GM12878 (cell line): ENCODE results near the gene OR8D1. TPM values are rescaled to one million over a fixed set of nuclear protein-coding genes. Genes with fewer than 3 reads are reported as not detected.

Experiments used
- ATAC-seq: fragments of 200-7000 bp; cut with Tn5 transposase; 3 replicates; pipeline ENCODE4 v1.9.1; 2020; ENCODE audit warnings: mild to moderate bottlenecking, moderate library complexity
- BruUV-seq: library from RNA; stranded (reverse); fragments of 400-500 nt; replicated peaks from 2 replicates; lab custom pipeline; 2021; lab: Mats Ljungman, UMichigan
- CTCF ChIA-PET: fragments of 300-600 bp; sonication (Branson Sonifier 250); formaldehyde crosslinking; extraction: SDS; loops from one replicate; lab custom pipeline; 2021; ENCODE audit warnings: inconsistent platforms; lab: Yijun Ruan, JAX
- POLR2A ChIA-PET: fragments of 350-600 bp; formaldehyde crosslinking; extraction: SDS; loops from one replicate; lab custom pipeline; 2021; ENCODE audit warnings: inconsistent platforms; lab: Charles Lee
- RAD21 ChIA-PET: fragments of 300-600 bp; sonication (Branson Sonifier 250); formaldehyde crosslinking; loops from one replicate; lab custom pipeline; 2023; ENCODE audit warnings: antibody characterized with exemption; ENCODE audit not compliant: unreplicated experiment; lab: Charles Lee
- SMC1A ChIA-PET: fragments of 300-600 bp; sonication (Branson Sonifier 250); formaldehyde crosslinking; loops from one replicate; lab custom pipeline; 2023; ENCODE audit not compliant: unreplicated experiment, uncharacterized antibody; lab: Charles Lee
- DNase-seq: peaks from one replicate; pipeline ENCODE4 v3.0.0-alpha.2; 2011; ENCODE audit warnings: low read depth, low spot score
- FAIRE-seq: peaks from 3 replicates; lab custom pipeline; 2011; peaks lifted over from hg19 to GRCh38; lab: Jason Lieb, UNC
- H2AFZ ChIP-seq: 2 replicates; pipeline ENCODE4 v1.6.0; 2011; ENCODE audit warnings: low read depth, low read length, control low read depth; ENCODE audit not compliant: control insufficient read depth
- H3K27ac ChIP-seq: 2 replicates; pipeline ENCODE4 v1.5.1; 2011; ENCODE audit warnings: control low read depth; ENCODE audit not compliant: control insufficient read depth, insufficient read depth
- H3K27me3 ChIP-seq, 2 experiments: replicated peaks in 1 of 2; 2 replicates each; pipeline versions ENCODE4 v1.6.0 to v1.6.1; 2011; ENCODE audit warnings: low read length in 1 of 2; ENCODE audit not compliant: control insufficient read depth in 2 of 2, insufficient read depth in 2 of 2
- H3K36me3 ChIP-seq, 2 experiments: 2 replicates each; pipeline ENCODE4 v1.5.1; 2011; ENCODE audit warnings: low read length in 1 of 2; ENCODE audit not compliant: control insufficient read depth in 2 of 2, insufficient read depth in 2 of 2
- H3K4me1 ChIP-seq: 2 replicates; pipeline ENCODE4 v1.6.1; 2011; ENCODE audit warnings: mild to moderate bottlenecking, low read length, moderate library complexity, mixed read lengths; ENCODE audit not compliant: control insufficient read depth, insufficient read depth
- H3K4me2 ChIP-seq: 2 replicates; pipeline ENCODE4 v1.6.0; 2011; ENCODE audit warnings: control low read depth; ENCODE audit not compliant: control insufficient read depth, insufficient read depth
- H3K4me3 ChIP-seq: fragments of 200-600 bp; sonication (generic); 2 replicates; pipeline ENCODE4 v1.5.1; 2016
- H3K79me2 ChIP-seq: 2 replicates; pipeline ENCODE4 v1.6.0; 2011; ENCODE audit warnings: low read length; ENCODE audit not compliant: control insufficient read depth, insufficient read depth
- H3K9ac ChIP-seq: 2 replicates; pipeline ENCODE4 v1.8.0; 2011; ENCODE audit warnings: low read length, control low read depth, mixed read lengths; ENCODE audit not compliant: control insufficient read depth, insufficient read depth
- H3K9me3 ChIP-seq: replicated peaks from 3 replicates; pipeline ENCODE4 v1.5.1; 2011; ENCODE audit warnings: mild to moderate bottlenecking, low read length; ENCODE audit not compliant: control insufficient read depth, insufficient read depth
- H4K20me1 ChIP-seq: 2 replicates; pipeline ENCODE4 v1.6.0; 2011; ENCODE audit not compliant: control insufficient read depth, insufficient read depth
- CREM ChIP-seq: IDR thresholded peaks from 2 replicates; pipeline ENCODE4 v1.6.1; 2014; ENCODE audit warnings: antibody characterized with exemption, low read depth
- EED ChIP-seq: sonication (generic); IDR thresholded peaks from 2 replicates; pipeline ENCODE4 v1.6.1; 2016; ENCODE audit warnings: antibody characterized with exemption, low read depth
- IKZF1 ChIP-seq: fragments of 450-650 bp; conservative IDR thresholded peaks from 2 replicates; pipeline ENCODE4 v1.6.1; 2017; ENCODE audit warnings: antibody characterized with exemption, mild to moderate bottlenecking
- KDM1A ChIP-seq: fragments of 200-600 bp; sonication (generic); IDR thresholded peaks from 2 replicates; pipeline ENCODE4 v1.6.1; 2016; ENCODE audit warnings: borderline replicate concordance
- MLLT1 ChIP-seq: fragments of 450-650 bp; IDR thresholded peaks from 2 replicates; pipeline ENCODE4 v1.6.1; 2016; ENCODE audit warnings: mild to moderate bottlenecking
- POLR2A ChIP-seq: IDR thresholded peaks from 2 replicates; pipeline ENCODE4 v1.6.1; 2011; ENCODE audit warnings: low read depth, mild to moderate bottlenecking, low read length
- RBBP5 ChIP-seq: fragments of 200-600 bp; sonication (generic); conservative IDR thresholded peaks from 2 replicates; pipeline ENCODE4 v1.6.1; 2016
- STAT3 ChIP-seq: IDR thresholded peaks from 2 replicates; pipeline ENCODE4 v1.6.1; 2011; ENCODE audit warnings: low read depth, low read length, improper control_type of control experiment
- ZNF24 ChIP-seq: fragments of 450-650 bp; IDR thresholded peaks from 2 replicates; pipeline ENCODE4 v1.6.1; 2017; ENCODE audit warnings: antibody characterized with exemption, mild to moderate bottlenecking
- ZNF687 ChIP-seq: fragments of 450-650 bp; IDR thresholded peaks from 2 replicates; pipeline ENCODE4 v1.6.1; 2017; ENCODE audit warnings: mild to moderate bottlenecking, moderate library complexity
- WGBS: methylation state at CpG from one replicate; pipeline ENCODE4 v1.1.6; 2016; ENCODE audit warnings: low lambda C conversion rate; ENCODE audit not compliant: insufficient replicate concordance, insufficient coverage; ENCODE audit errors: missing lambda C conversion rate; 5-methylcytosine and 5-hydroxymethylcytosine counted together
- in situ Hi-C: fragments of 300-500 bp; cut with MboI; formaldehyde crosslinking; loops from 9 replicates; pipeline ENCODE4 v1.14.3; 2018; ENCODE audit warnings: mixed read lengths
- intact Hi-C: fragments of 100-400 bp; cut with micrococcal nuclease; formaldehyde crosslinking; loops from one replicate; pipeline ENCODE4 v1.14.2; 2022; ENCODE audit not compliant: unreplicated experiment
- polyA plus RNA-seq, 11 experiments: library from polyadenylated mRNA; depleted of rRNA in 4 of 11; unstranded in 6 of 11; stranded (reverse) in 5 of 11; fragments of >200 nt; fragmentation: Nextera tagmentation in 4 of 11; fragmentation: Illumina TruSeq in 1 of 11; extraction: Ambion mirVana in 4 of 11; extraction: Trizol in 1 of 11; gene quantifications; 1 replicate in 1 of 11; 2 replicates in 10 of 11; pipeline versions ENCODE4 v1.2.1 to v1.2.3, GENCODE V29; 2011 to 2016; ENCODE audit warnings: inconsistent platforms in 2 of 11, missing spikeins in 2 of 11, low read depth in 1 of 11
- total RNA-seq, 4 experiments: library from RNA; depleted of rRNA in 3 of 4; stranded (reverse); fragments of >200 nt in 3 of 4; fragmentation: Illumina TruSeq in 1 of 4; extraction: Trizol in 1 of 4; gene quantifications; 2 replicates each; pipeline versions ENCODE4 v1.2.1 to v1.2.3, GENCODE V29; 2013 to 2021

OR8D1 gene
- total and polyA plus RNA-seq, 10 of the 15 experiments (the other 5 are each of a cell fraction or from before 2014, with no cell fraction given), result not detected

- TF ChIP-seq ZNF24, result no peak
Observed at GRCh38 chr11:124320097-124320496, 6.3 kb upstream of the OR8D1 start, which contains the start of gene OR8D2 (continued).

GRCh38 chr11:124315052-124315451, 1.3 kb upstream of the OR8D1 start:
- Histone ChIP-seq H3K4me3 (no peak overlapping the region), H2AFZ (no peak overlapping the region), H3K4me2 (no peak overlapping the region), H3K4me1 (no peaks in the 10 kb centered on the region), H3K27me3 (no peaks in the 10 kb centered on the region), H4K20me1 (no peaks in the 10 kb centered on the region; the same call in 1 of the 2 replicates), H3K9ac (no peak overlapping the region), H3K36me3 (no peaks in the 10 kb centered on the region), H3K9me3 (no peaks in the 10 kb centered on the region), H3K79me2 (no peaks in the 10 kb centered on the region), H3K27ac (no peak overlapping the region)
- ChIA-PET CTCF (no interaction called here), POLR2A (no interaction called here), SMC1A (no interaction called here), RAD21 (no interaction called here)
- TF ChIP-seq RBBP5 (no peak), EED (no peak), KDM1A (no peak), IKZF1 (no peak), POLR2A (no peak), MLLT1 (no peak), CREM (no peak), ZNF687 (no peak), STAT3 (no peak)
- FAIRE-seq (no peak), DNase-seq (no peak), ATAC-seq (no peak)
- in situ Hi-C loops, result no loop called here
- no TSS peak for BruUV-seq
- intact Hi-C loops, result no loop called here
- 3% methylated on average over 3 of the region's 3 CpGs for WGBS
